HepG2 (cell line): Measurements from ENCODE around the gene MRPS2. TPM values are rescaled to one million over a fixed set of nuclear protein-coding genes. Genes with fewer than 3 reads are reported as not detected.
"Not testable (repeated sequence)": the region's sequence is repeated elsewhere in the genome, so short reads cannot be mapped to it uniquely, and the experiment has no call there.

ENCODE experiments used
- ATAC-seq: fragments of 200-7000 bp; cut with Tn5 transposase; 3 replicates; pipeline ENCODE4 v1.9.1; 2020; ENCODE audit warnings: mild to moderate bottlenecking, moderate library complexity
- BruUV-seq: library from RNA; stranded (reverse); fragments of 400-500 nt; replicated peaks from 2 replicates; lab custom pipeline; 2021; lab: Mats Ljungman, UMichigan
- CTCF ChIA-PET: fragments of 300-600 bp; formaldehyde crosslinking; extraction: SDS; loops from one replicate; lab custom pipeline; 2021; ENCODE audit warnings: low total read pairs, inconsistent platforms, low intra/inter-chr PET ratio; lab: Yijun Ruan, JAX
- POLR2A ChIA-PET: fragments of 350-600 bp; sonication (Branson Sonifier 250); formaldehyde crosslinking; loops from one replicate; lab custom pipeline; 2020; ENCODE audit warnings: antibody characterized with exemption, inconsistent platforms; lab: Yijun Ruan, JAX
- DNase-seq: peaks from one replicate; pipeline ENCODE4 v3.0.0-alpha.2; 2015; ENCODE audit warnings: low spot score
- FAIRE-seq: peaks from 3 replicates; lab custom pipeline; 2011; peaks lifted over from hg19 to GRCh38; lab: Jason Lieb, UNC
- H2AFZ ChIP-seq: one replicate; pipeline ENCODE4 v1.6.1; 2011; ENCODE audit warnings: low read length, inconsistent platforms
- H3K27ac ChIP-seq: fragments of 300-600 bp; 3 replicates; pipeline ENCODE4 v1.8.0; 2011; ENCODE audit warnings: mixed run types, mild to moderate bottlenecking, mixed read lengths, low read length, inconsistent platforms; ENCODE audit not compliant: insufficient read depth; ENCODE audit errors: extremely low read length
- H3K27me3 ChIP-seq, 2 experiments: fragments of 200-600 bp in 1 of 2; 2 replicates in 1 of 2; 3 replicates in 1 of 2; pipeline versions ENCODE4 v1.6.0 to v1.8.0; 2011; ENCODE audit warnings: low read length in 2 of 2, mild to moderate bottlenecking in 2 of 2, moderate library complexity in 2 of 2, inconsistent platforms in 1 of 2; ENCODE audit not compliant: insufficient read depth in 2 of 2, control insufficient read depth in 1 of 2
- H3K36me3 ChIP-seq, 2 experiments: fragments of 200-600 bp in 1 of 2; replicated peaks in 1 of 2; 2 replicates in 1 of 2; 3 replicates in 1 of 2; pipeline versions ENCODE4 v1.5.1 to v1.8.0; 2011; ENCODE audit warnings: low read length in 2 of 2, inconsistent platforms in 1 of 2; ENCODE audit not compliant: insufficient read depth in 2 of 2, control insufficient read depth in 1 of 2
- H3K4me1 ChIP-seq: 2 replicates; pipeline ENCODE4 v1.5.1; 2012; ENCODE audit warnings: low read length, inconsistent platforms; ENCODE audit not compliant: insufficient read depth
- H3K4me2 ChIP-seq: 2 replicates; pipeline ENCODE4 v1.6.0; 2011; ENCODE audit warnings: low read depth, low read length, inconsistent platforms
- H3K4me3 ChIP-seq, 3 experiments: fragments of 200-600 bp in 1 of 3; sonication (generic), shearing (Covaris generic) in 1 of 3; replicated peaks in 1 of 3; 2 replicates each; pipeline ENCODE4 v1.5.1; 2011 to 2016; ENCODE audit warnings: low read length in 3 of 3, inconsistent platforms in 2 of 3, low read depth in 2 of 3, mild to moderate bottlenecking in 2 of 3, control low read depth in 1 of 3, mixed read lengths in 1 of 3; ENCODE audit not compliant: insufficient read depth in 1 of 3
- H3K79me2 ChIP-seq: one replicate; pipeline ENCODE4 v1.6.1; 2011; ENCODE audit warnings: low read length, inconsistent platforms; ENCODE audit not compliant: insufficient read depth
- H3K9ac ChIP-seq: 2 replicates; pipeline ENCODE4 v1.6.0; 2011; ENCODE audit warnings: mild to moderate bottlenecking, low read depth, low read length, inconsistent platforms; ENCODE audit not compliant: insufficient read depth
- H3K9me3 ChIP-seq: 2 replicates; pipeline ENCODE4 v1.5.1; 2012; ENCODE audit warnings: mild to moderate bottlenecking, low read length
- H4K20me1 ChIP-seq: 2 replicates; pipeline ENCODE4 v1.6.0; 2011; ENCODE audit warnings: inconsistent platforms, mild to moderate bottlenecking, low read length, moderate library complexity; ENCODE audit not compliant: insufficient read depth
- ATRX ChIP-seq: sonication (generic); formaldehyde crosslinking; IDR thresholded peaks from 2 replicates; pipeline ENCODE4 v1.4.0; 2020; ENCODE audit warnings: missing genetic modification reagents, borderline replicate concordance
- EZH2 ChIP-seq: conservative IDR thresholded peaks from 2 replicates; pipeline ENCODE4 v1.6.1; 2012; ENCODE audit warnings: mild to moderate bottlenecking, low read depth, low read length, moderate library complexity
- MIER3 ChIP-seq: IDR thresholded peaks from 2 replicates; pipeline ENCODE4 v1.6.1; 2016; ENCODE audit warnings: missing compliant biosample characterization, borderline replicate concordance
- MXD4 ChIP-seq: IDR thresholded peaks from 2 replicates; pipeline ENCODE4 v1.6.1; 2016; ENCODE audit warnings: mild to moderate bottlenecking, missing biosample characterization, missing genetic modification reagents
- THYN1 ChIP-seq: sonication (generic); formaldehyde crosslinking; IDR thresholded peaks from 2 replicates; pipeline ENCODE4 v1.8.1; 2023; ENCODE audit warnings: low read depth, mild to moderate bottlenecking, moderate library complexity, missing genetic modification reagents, borderline replicate concordance
- ZEB1 ChIP-seq: IDR thresholded peaks from 2 replicates; pipeline ENCODE4 v1.6.1; 2012; ENCODE audit warnings: mild to moderate bottlenecking, low read depth, inconsistent platforms; ENCODE audit not compliant: insufficient replicate concordance
- WGBS: methylation state at CpG from one replicate; pipeline ENCODE4 v1.1.6; 2017; ENCODE audit warnings: low lambda C conversion rate; 5-methylcytosine and 5-hydroxymethylcytosine counted together
- in situ Hi-C: cut with HindIII; loops from 2 replicates; pipeline ENCODE4 v1.10.0; 2017; ENCODE audit warnings: low pct_unique_long_range_greater_than_20kb; ENCODE audit not compliant: extremely low pct_ligation_motif_present
- intact Hi-C: fragments of 100-400 bp; cut with micrococcal nuclease; formaldehyde crosslinking; loops from one replicate; pipeline ENCODE4 v1.10.0; 2022; ENCODE audit not compliant: unreplicated experiment
- polyA plus RNA-seq, 8 experiments: library from polyadenylated mRNA; depleted of rRNA in 3 of 8; stranded (reverse) in 7 of 8; unstranded in 1 of 8; fragments of >200 nt; fragmentation: Illumina TruSeq in 4 of 8; extraction: Trizol in 4 of 8; gene quantifications; 2 replicates each; pipeline versions ENCODE4 v1.2.1 to v1.2.3, GENCODE V29; 2011 to 2016; ENCODE audit warnings: low read depth in 4 of 8, missing spikeins in 1 of 8, mixed read lengths in 1 of 8; ENCODE audit not compliant: insufficient read depth in 1 of 8
- total RNA-seq, 5 experiments: library from RNA; depleted of rRNA; stranded (reverse); fragments of >200 nt; fragmentation: Illumina TruSeq; extraction: Trizol; gene quantifications; 2 replicates each; pipeline ENCODE4 v1.2.3, GENCODE V29; 2016; ENCODE audit warnings: low read depth in 1 of 5
- TF ChIP-seq, protein P1 (sequence below): sonication (generic); IDR thresholded peaks from 2 replicates; pipeline ENCODE4 v1.6.1; 2016; ENCODE audit warnings: low read depth, borderline replicate concordance

The MRPS2 gene
- total and polyA plus RNA-seq, 2 of the 13 experiments (the other 11 are each of a cell fraction or from before 2014, with no cell fraction given): 44.4 to 86.7 TPM

DNA sequence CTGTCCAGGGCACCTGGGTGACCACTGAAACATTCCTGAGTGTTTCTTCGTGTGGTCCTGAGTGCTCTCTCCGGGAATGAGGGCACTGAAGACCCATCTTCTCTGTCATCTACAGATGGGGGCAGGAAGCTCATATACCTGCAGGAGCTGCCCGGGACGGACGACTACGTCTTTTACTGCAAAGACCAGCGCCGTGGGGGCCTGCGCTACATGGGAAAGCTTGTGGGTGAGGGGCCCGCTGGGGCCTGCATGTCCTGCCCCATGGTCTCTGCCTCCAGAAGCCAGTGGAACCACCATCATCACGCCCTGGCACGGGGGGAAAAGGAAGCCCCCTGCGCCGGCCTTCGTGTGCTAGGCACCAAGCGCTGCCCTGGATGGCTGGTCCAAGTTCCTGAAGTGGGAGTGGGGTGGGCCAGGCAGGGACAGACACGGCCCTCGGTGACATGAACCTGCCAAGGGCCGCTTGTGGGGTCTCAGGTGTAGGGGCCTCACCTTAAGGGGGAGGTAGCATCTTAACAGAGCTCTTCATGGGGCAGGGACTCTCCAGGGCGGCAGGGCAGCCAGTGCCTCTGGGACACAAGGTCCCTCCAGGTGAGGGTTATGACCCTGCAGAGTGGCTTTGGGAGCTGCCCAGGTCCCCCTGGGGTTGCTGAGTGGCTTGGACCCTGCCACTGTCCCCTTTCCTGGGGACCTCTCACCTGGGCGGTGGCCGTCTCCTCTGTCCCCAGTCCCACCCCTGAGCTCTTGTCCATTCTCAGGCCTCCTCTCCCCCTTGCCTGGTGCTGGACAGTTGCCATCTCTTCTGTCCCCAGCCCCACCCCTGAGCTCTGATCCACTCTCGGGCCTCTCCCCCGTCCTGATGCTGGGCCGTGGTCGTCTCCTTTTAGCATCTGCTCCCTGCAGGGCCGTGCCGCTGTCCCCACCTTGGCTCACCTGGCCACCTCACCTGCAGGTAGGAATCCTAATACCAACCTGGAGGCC lies 47.6 kb downstream of the MRPS2 start (continued):
- TF ChIP-seq MIER3 (CRISPR knock-in tag): no peak
- TF ChIP-seq, all 625 proteins: peak for 0

GRCh38 chr9:135549478-135550343 lies 49.2 kb downstream of the MRPS2 start:
- in situ Hi-C loops, H3K4me2 ChIP-seq, H3K9me3 ChIP-seq, DNase-seq, H3K4me3 ChIP-seq, intact Hi-C loops, H3K36me3 ChIP-seq, FAIRE-seq, H4K20me1 ChIP-seq, H3K27ac ChIP-seq, CTCF ChIA-PET, H3K9ac ChIP-seq, H2AFZ ChIP-seq, H3K4me1 ChIP-seq, H3K79me2 ChIP-seq, POLR2A ChIA-PET, ATAC-seq, BruUV-seq: not testable (repeated sequence)
- H3K27me3 ChIP-seq: peaks cover 14 to 53% of the 10 kb centered on the region in 2 experiments; a peak in 4 of 5 replicates
- 4% methylated on average over 10 of the region's 28 CpGs for WGBS

GRCh38 chr9:135550344-135550918 lies 49.9 kb downstream of the MRPS2 start:
- Histone ChIP-seq H2AFZ (no peak overlapping the region), H4K20me1 (no peaks in the 10 kb centered on the region), H3K9ac (no peak overlapping the region), H3K4me3 (no peak overlapping the region), H3K4me2 (no peak overlapping the region), H3K9me3 (no peaks in the 10 kb centered on the region), H3K27ac (no peak overlapping the region), H3K79me2 (no peaks in the 10 kb centered on the region), H3K4me1 (peaks cover 15% of the 10 kb centered on the region), H3K36me3 (no peaks in the 10 kb centered on the region), H3K27me3 (peaks cover 14 to 53% of the 10 kb centered on the region in 2 experiments; a peak in 4 of 5 replicates)
- no TSS peak for BruUV-seq
- ChIA-PET POLR2A (no interaction called here), CTCF (no interaction called here)
- intact Hi-C loops: no loop called here
- 1% methylated on average over 8 of the region's 17 CpGs for WGBS
- in situ Hi-C loops: no loop called here
- ATAC-seq: no peak
- no peak for FAIRE-seq
- no peak for DNase-seq
- TF ChIP-seq ZEB1: no peak
- TF ChIP-seq, protein P1, sequence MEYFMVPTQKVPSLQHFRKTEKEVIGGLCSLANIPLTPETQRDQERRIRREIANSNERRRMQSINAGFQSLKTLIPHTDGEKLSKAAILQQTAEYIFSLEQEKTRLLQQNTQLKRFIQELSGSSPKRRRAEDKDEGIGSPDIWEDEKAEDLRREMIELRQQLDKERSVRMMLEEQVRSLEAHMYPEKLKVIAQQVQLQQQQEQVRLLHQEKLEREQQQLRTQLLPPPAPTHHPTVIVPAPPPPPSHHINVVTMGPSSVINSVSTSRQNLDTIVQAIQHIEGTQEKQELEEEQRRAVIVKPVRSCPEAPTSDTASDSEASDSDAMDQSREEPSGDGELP: no peak
- no peak for TF ChIP-seq MXD4 (CRISPR knock-in tag)
- 0 out of 2 replicates have a peak, but pooled peaks have one; percentile 61 for TF ChIP-seq EZH2
- no peak for TF ChIP-seq ATRX
- no peak for TF ChIP-seq THYN1 (CRISPR knock-in tag)
